RCC 7860 (cell line): ENCODE measurements around the gene EPX.

ENCODE experiments used
- DNase-seq: peaks from one replicate; pipeline ENCODE4 v3.0.0-alpha.2; 2015; ENCODE audit warnings: low spot score
- FAIRE-seq: peaks from 2 replicates; lab custom pipeline; 2012; peaks lifted over from hg19 to GRCh38; lab: Jason Lieb, UNC

The EPX gene

GRCh38 chr17:58184308-58184985, 8.1 kb upstream of the EPX start:
- FAIRE-seq: no peak
- DNase-seq: peak; percentile 47

GRCh38 chr17:58184986-58185761, 7.4 kb upstream of the EPX start:
- no peak for DNase-seq
- no peak for FAIRE-seq

GRCh38 chr17:58186591-58186990, 5.9 kb upstream of the EPX start:
- FAIRE-seq (no peak), DNase-seq (no peak)

GRCh38 chr17:58187063-58187462, 5.5 kb upstream of the EPX start:
- DNase-seq: no peak

GRCh38 chr17:58187675-58188074, 4.9 kb upstream of the EPX start:
- no peak for DNase-seq
- no peak for FAIRE-seq

More at GRCh38 chr17:58187063-58187462, 5.5 kb upstream of the EPX start:
- FAIRE-seq: no peak

GRCh38 chr17:58189436-58190146, 2.9 kb upstream of the EPX start:
- FAIRE-seq (peak; percentile 65), DNase-seq (peak; percentile 66)

- no peak for DNase-seq
- FAIRE-seq: no peak
Measured at GRCh38 chr17:58191241-58191896, 1.2 kb upstream of the EPX start.

- DNase-seq (no peak), FAIRE-seq (no peak)
Measured at GRCh38 chr17:58193641-58194255, 1.2 kb downstream of the EPX start.

GRCh38 chr17:58195518-58196123, 3.1 kb downstream of the EPX start:
- FAIRE-seq: no peak
- no peak for DNase-seq

GRCh38 chr17:58196610-58197009, 4.1 kb downstream of the EPX start:
- no peak for FAIRE-seq
- no peak for DNase-seq

- FAIRE-seq (no peak), DNase-seq (peak; percentile 27)
Measured at GRCh38 chr17:58200024-58200633, 7.6 kb downstream of the EPX start.

- FAIRE-seq (no peak), DNase-seq (no peak)
Measured at GRCh38 chr17:58202859-58203258, 10.3 kb downstream of the EPX start.

- FAIRE-seq (no peak), DNase-seq (no peak)
Measured at GRCh38 chr17:58204796-58205195, 12.3 kb downstream of the EPX start.

- FAIRE-seq (no peak), DNase-seq (no peak)
Measured at GRCh38 chr17:58205936-58206335, 13.4 kb downstream of the EPX start.

GRCh38 chr17:58207451-58207850, 14.9 kb downstream of the EPX start:
- FAIRE-seq: no peak
- no peak for DNase-seq

- FAIRE-seq (no peak), DNase-seq (no peak)
Measured at GRCh38 chr17:58208344-58208743, 15.8 kb downstream of the EPX start.

GRCh38 chr17:58210922-58211321, 18.4 kb downstream of the EPX start:
- FAIRE-seq (no peak), DNase-seq (no peak)

GRCh38 chr17:58215685-58216084, 23.2 kb downstream of the EPX start:
- no peak for DNase-seq
- FAIRE-seq: no peak

GRCh38 chr17:58217766-58218165, 25.2 kb downstream of the EPX start:
- DNase-seq (no peak), FAIRE-seq (no peak)
